ENCODE data around the gene NAA40.

The NAA40 gene

GRCh38 chr11:63913866-63914830 is 24.7 kb upstream of the NAA40 start:
- no peak for DNase-seq (ENCODE audit: low spot score)

DNA sequence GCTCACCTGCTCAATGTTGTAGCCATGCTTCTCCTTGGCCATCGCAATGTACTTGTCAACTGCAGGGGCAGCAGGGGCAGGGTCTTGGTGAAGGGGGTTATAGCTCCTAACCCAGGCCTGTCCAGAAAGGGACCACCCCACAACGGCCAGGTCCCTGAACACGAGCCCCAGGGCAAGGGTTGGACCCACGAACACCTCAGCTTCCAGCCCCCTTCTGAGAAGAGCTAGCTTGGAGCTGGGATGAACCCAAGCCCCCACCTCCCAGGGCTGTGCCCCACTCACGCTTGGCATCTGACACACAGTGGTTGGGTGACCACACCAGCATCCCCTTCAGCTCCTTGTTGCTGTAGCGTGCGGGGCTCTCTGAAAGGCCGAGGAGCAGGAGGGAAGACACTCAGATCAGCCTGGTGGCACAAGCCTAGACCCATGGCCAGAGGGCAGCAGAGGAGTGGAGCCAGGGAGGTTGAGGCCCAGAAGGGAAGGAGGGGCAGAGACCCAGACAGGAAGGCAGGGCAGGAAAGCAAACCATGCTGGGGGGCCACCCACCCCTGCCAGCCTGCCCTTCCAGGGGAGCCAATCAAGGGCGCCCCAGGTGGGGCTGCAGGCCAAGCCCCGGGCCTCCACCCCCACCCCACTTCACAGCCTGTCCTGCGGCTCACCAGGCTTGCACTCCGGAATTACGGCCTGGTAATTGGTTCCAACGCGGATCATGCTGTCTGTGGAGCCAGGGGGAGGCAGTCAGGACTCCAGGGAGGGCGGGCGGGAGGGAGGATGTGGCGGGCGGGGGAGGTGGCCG is 23.7 kb upstream of the NAA40 start:
- DNase-seq (ENCODE audit: low spot score): no peak

DNA sequence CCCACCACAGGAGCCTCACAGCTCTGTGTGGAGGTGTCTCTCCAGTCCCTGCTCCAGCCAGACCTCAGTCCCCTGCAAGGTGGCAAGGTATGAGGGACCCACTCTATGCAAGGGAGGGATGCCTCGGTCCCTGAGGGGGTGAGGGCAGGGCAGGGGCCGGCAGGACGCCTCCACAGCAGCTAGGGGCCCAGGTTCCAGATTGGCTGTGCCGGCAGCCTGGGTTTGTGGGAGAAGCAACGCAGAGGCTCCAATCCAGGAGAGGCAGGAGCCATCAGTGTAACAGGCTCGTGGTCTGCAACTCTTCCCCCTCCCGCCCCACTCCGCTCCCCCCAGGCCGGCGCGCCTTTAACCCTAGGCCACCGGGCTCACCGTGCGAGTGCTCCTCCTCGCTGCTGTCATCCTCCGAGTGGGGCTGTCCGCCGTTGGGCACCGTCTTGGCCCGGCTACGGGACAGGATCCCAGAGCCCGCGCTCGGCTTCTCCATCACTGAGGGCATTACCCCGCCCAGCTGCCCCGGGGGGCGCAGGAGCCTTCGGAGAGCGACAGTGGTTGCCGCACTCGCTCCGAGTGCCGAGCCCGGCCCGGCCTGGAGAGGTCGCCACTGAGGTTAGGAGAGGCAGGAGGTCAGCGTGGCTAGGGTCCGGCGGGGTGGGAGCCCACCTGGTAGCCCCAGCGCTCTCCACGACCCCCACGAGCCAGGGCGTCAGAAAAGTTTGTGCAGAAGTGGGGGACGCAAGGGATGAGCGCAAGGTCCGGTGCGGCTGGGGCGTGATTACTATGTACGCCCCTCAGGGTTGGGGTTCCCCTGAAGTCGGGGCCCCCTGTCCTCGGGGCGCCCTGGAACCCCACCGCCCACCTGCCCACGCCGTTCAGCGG is 22.6 kb upstream of the NAA40 start:
- DNase-seq (ENCODE audit: low spot score): no peak

DNA sequence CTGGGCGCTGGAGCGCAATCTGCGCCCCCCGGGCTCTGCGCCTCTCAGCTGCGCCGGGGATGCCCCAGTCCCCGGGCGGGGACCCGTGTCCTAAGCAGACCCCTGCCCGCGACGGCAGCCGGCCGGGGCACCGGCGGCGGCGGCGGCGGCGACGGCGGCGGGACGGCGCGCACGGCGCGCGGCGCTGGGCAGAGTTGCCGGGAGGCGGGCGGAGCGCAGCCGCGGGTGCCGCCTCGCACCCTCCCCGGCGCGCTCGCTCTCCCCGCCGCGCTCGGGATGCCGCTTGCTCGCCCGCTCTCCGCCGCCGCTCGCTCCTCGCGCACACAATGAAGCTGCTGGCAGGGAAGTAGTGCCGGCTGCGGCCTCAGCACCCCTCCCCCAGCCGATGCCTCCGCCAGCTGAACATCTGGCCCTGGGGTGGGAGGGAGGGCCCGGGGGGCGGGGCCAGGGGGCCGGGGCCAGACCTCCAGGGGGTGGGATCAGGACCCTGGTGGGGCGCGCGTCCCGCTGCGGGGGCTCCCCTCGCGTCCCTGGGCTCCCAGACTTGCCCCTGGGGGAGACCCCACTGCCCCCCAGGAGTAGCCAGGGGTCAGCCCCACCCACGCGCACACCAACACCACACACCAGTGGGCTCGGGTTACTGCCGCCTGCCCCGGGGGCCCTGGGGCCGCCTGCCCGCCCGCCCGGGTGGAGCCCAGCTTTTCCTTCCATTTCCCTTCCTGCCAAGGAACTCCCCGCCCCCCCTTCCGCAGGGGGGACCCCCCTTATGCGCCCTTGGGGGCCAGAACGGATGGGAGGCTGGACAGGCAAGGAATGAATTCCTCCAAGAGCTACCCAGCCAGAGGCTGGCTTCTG is 21.7 kb upstream of the NAA40 start, which contains the start of gene RCOR2:
RCOR2 (minus strand) TSS at position 328 of the 855 bp plus-strand sequence. CDS start 708 bp downstream, outside the sequence.
- peak; percentile 60 for DNase-seq (ENCODE audit: low spot score)

DNA sequence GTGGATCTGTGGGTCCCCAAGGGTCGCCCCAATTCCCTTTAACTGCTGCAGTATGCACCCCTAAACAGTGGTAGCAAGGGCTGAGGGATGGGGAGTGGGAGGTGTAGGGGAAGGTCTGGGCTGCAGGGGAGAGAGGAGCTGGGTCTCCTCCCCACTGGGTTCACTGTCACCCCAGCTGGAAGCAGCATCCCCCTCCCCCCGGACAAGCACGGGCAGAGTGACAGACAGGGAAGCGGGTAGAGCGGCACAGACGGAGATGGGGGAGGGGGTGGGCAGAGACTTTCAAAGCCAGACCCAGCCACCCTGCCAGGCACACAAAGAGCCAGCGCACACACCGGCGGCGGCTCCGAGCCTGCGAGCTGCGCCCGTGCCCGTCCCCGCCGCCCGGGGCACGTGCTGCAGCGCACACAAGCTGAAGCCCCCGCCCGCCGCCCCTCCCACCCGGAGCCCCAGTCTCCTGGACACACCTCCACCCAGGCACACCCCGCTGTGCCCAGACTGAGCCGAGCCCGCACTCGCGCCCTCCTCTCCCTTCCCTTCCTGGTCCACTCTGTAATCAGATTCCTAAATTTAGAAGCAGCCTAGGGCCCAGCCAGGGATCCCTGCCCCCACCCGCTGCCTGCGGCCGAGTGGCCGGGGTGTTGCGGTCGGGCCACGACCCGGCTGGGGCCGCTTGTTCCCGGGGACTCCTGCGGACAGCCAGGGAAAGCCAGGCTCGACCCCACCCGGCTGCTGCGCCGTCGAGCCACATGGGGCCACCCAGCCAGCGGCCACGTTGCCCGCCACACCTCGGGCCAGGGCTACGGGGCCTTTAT is 20.9 kb upstream of the NAA40 start:
- peak; percentile 18 for DNase-seq (ENCODE audit: low spot score)

- no peak for DNase-seq (ENCODE audit: low spot score)
These were observed 20.2 kb upstream of the NAA40 start for GRCh38 chr11:63918507-63919191.

- DNase-seq (ENCODE audit: low spot score): no peak
These were observed 19.3 kb upstream of the NAA40 start for GRCh38 chr11:63919267-63920125.

DNA sequence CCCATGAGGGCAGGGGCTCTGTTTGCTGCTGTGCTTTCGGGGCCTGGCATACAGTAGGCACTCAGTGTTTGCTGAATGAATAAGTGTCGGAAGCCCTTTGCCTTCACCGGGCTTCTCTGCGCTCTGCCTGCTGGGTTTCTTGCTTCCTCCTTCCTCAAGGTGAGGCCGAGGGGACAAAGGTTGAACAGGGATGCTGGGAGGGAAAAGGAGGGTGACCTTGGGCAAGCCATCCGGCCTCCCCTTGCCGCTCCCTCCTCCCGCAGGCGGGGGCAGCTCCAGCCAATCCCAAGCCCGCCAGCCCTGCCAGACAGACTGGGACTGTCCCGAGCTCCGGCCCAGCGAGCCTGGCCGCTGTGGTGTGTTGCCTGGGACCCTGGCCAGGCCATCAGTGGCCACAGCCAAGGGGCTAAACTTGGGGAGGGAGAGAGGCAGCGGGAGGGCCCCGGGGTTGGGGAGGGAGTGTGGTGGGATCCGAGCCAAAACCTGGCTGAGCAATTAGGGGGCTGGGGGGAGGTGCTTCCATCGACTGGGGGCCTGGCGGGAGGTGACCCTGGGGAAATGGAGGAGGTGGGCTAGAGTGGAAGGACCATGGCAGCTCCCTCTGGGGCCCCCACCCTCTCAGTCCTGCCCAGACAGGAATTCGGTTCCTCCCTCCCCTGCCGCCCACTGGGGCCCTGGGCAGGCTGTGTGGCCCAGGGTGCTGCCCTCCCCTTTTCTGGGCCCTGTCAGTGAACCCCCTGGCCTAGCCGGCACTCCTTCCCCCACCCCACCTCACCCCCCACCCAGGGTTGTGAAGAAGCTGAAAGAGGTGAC is 18.5 kb upstream of the NAA40 start:
- DNase-seq (ENCODE audit: low spot score): no peak

DNA sequence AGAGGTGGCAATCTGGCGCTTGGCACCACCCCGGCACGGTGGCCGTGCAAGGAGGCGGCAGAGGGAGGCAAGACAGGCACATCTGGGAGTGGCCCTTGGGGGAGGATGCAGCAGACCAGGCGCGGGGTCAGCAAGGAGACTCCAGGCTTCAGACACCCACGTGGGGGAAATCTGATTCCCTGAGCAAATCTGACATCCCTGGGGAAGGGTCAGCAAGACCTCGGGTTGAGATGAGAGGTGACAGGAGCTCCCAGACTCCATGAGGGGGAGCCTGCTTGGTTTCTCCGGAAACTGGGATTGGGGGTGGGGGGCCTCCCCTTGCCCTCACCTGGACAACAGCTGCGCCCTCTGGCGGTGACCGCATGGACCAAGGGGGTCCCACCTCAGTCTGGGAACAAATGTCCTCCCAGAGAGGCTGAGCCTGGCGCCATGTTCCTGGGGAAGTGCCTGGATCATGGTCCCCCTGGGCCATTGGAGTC is 17.8 kb upstream of the NAA40 start:
- peak; percentile 12 for DNase-seq (ENCODE audit: low spot score)

- no peak for DNase-seq (ENCODE audit: low spot score)
These were observed 16.1 kb upstream of the NAA40 start for GRCh38 chr11:63922673-63923192.

DNA sequence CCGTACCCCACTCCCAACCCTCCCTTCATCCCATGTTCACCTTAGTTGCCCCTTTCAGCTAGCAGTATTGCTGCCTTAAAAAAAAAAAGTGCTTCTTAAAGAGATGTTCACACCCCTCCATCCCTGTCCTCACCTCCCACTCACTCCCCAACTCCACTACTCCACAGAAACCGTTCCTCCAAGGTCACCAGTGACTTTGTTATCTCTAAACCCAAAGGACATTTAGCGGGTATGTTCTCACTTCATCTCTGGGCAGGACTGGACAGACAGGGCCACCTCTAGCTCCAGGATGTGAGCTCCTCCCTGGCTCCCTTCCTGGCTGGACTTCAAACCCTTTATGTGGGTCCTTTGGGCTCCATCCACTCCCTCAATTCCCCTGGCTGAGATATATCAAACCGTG is 15.5 kb upstream of the NAA40 start:
- no peak for DNase-seq (ENCODE audit: low spot score)

GRCh38 chr11:63929616-63930015 is 9.2 kb upstream of the NAA40 start:
- no peak for DNase-seq (ENCODE audit: low spot score)

DNA sequence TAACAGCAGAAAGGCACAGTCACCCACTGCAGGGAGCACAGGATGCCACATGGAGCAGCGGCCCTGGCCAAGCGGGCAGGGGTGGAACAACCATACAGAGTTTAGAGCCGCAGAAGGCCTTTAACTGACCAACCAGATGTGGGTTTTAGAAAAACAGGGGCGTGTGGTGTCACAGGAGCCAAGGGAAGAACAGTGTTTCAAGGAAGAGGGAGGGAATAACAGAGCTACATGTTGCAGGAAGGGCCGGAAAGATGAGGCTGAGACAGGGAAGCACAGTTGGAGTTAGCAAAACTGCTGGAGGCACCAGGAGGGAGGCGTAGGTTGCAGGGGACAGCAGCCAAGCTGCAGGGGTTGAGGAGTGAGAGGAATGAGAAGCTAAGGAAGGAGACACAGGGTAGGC is 7.8 kb upstream of the NAA40 start:
- no peak for DNase-seq (ENCODE audit: low spot score)

- DNase-seq (ENCODE audit: low spot score): no peak
These were observed 6.9 kb upstream of the NAA40 start for GRCh38 chr11:63931876-63932275.

DNA sequence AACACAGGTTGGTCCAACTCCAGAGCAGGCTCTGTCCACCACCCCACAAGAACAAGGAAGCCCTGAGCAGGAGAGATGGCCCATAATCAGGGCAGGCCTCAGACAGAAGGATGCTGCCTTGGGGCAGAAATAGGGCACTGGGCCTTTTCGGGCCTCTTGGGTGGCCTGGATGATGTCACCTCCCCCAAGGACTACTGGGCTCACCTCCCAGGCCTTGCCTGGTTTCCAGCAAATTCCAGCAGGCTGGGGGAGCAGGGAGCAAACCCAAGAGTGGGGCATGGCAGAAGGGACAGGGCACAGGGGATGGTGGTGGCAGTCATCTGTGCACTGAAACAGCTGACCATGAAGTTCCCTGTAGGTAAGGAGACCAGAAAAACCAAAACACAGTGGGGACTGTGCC is 5.3 kb upstream of the NAA40 start:
- DNase-seq (ENCODE audit: low spot score): no peak

DNA sequence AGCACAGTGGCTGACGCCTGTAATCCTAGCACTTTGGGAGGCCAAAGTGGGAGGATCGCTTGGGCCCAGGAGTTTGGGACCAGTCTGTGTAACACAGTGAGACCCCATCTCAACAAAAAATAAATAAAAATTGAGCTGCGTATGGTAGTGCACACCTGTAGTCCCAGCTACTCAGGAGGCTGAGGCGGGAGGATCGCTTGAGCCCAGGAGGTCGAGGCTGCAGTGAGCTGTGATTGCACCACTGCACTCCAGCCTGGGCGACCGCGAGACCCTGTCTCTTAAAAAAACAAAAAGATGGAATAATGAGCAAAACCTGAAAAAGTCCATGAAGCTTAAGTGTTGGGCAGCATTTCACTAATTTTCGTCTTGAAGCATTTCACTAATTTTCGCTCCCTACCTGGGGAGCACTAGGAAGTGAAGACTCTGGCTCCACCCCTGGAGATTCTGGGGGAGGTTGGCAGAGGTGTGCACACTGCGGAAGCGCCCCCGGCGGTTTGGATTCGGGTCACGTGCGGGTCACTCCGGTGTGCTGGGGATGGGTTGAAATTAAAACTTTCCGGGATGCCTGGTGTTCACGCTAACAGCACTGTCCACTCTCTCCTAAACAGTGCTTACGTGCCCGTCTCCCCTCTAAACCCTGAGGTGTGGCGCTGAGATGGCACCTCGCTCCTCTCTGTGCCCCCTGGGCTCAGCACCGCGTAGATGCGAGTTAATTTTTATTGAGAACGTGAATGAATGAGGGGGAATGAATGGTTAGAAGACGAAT is 906 bp upstream of the NAA40 start:
- DNase-seq (ENCODE audit: low spot score): no peak
